ENCODE measurements around the gene PUS10. TPM values are rescaled to one million over a fixed set of nuclear protein-coding genes. Genes with fewer than 3 reads are reported as not detected.
"Not testable (repeated sequence)": the region's sequence is repeated elsewhere in the genome, so short reads cannot be mapped to it uniquely, and the experiment has no call there.

PUS10 gene, protein sequence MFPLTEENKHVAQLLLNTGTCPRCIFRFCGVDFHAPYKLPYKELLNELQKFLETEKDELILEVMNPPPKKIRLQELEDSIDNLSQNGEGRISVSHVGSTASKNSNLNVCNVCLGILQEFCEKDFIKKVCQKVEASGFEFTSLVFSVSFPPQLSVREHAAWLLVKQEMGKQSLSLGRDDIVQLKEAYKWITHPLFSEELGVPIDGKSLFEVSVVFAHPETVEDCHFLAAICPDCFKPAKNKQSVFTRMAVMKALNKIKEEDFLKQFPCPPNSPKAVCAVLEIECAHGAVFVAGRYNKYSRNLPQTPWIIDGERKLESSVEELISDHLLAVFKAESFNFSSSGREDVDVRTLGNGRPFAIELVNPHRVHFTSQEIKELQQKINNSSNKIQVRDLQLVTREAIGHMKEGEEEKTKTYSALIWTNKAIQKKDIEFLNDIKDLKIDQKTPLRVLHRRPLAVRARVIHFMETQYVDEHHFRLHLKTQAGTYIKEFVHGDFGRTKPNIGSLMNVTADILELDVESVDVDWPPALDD
- 10 to 100 TPM in 1 of 2 donors, 1 to 10 TPM in 1; 9.7 to 11.9 TPM for total RNA-seq

DNA sequence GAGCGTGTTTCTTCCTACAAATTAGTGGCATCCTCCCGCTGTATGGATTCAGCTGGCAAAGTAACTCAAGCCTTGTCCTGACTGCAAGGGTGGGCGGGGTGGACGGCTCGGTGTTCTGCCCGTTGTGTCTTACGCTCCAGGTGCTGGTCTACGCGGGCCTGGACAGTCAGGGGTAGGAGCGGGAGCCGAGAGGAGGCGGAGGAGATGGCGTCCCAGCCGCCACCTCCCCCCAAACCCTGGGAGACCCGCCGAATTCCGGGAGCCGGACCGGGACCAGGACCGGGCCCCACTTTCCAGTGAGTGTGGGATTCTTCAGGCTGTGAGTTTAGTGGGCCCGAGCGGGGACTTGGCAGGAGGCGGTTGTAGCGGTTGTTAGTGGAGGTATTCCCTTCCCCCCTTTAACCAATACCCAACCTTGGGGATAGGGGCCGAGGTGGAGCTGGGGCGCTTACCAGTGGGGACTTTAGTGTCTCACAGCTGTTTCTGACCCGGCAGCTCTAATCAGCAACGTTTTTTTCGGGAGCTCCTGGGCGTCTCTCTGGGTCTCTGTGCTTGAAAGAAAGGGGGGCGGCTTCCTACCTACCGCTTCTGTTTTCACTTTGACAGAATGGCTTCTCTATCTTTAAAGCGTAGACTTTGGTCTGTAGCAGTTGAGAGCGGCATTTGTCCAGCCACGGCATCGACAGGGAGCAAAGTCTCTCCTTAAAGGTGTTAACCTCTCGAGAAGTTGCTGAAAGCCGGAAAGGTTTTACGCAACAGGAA is at the start of gene PUS10, which contains the start of gene PEX13:
TSS of gene PUS10 (minus strand) at position 700 of the 762 bp plus-strand sequence. CDS start 6,365 bp downstream, outside the sequence.
TSS of gene PEX13 (plus strand) at position 165 of the 762 bp plus-strand sequence. CDS start at position 205, 40 bp downstream.
- Mint-ChIP-seq H3K27me3 (ENCODE audit: low read depth) (no peaks in the 10 kb centered on the region), H3K36me3 (ENCODE audit: insufficient read depth in 2 of 2) (peaks cover 6 to 7% of the 10 kb centered on the region in 2 donors), H3K4me1 (ENCODE audit: low read depth) (peaks cover 57% of the 10 kb centered on the region), H3K4me3 (peak within 1 kb of the TSS; percentile 98 to 99), H3K9me3 (peaks cover 0 to 3% of the 10 kb centered on the region in 2 donors), H3K27ac (peak within 1 kb of the TSS; percentile 98)
- peak; percentile 87 to 89 for ATAC-seq (replicated peaks in 1 of 2)
- DNase-seq, result peak; percentile 78 to 80

DNA sequence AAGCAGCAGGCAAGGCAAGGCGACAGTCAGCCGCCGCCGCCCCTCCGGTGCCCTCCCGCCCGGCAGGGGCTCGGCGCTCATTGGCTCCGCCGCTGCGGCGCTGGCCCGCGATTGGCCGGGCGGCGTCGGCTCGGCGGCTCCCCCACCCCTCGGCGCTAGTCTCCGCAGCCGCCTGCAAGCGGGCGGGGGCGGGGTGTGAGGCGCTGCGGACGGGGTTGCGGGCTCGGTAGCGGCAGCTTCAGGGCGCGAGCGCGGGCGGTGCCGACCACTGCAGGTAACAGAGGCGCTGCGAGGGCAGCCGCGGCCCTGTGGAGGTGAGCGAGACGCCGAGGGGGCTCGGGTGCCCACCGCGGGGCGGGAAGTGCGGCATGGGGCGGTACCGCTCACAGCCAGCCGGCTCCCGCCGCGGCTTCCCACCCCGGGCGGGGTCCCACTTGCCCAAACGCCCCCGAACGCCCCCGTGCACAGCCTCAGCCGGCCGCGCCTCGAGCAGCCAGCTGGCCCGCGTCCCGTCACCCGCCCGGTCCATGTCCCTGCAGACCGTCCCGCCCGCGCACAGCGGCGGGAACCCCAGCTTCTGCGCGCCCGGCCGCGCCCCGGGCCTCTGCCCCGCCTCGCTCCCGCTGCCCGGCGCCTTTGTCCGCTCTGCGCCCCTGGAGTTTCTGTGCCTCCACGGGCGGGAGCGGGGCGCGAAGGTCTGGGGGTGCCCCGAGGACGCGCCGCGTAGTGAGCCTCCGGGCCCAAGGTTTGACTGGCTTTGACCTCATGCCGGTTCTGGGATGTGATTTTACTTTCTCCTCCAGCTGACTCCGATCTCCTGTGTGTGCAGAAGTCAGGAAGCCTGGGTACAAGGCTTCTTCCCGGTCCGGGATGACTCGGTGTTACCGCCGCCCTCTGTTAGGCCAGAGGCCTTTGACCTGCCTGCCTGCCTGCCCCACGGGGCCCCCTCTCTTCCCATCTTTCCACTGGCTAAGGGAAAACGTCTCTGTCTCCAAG is 48.0 kb upstream of the PUS10 start, which contains the start of gene SANBR:
TSS of gene SANBR (plus strand) at position 158 of the 996 bp plus-strand sequence. CDS start 4,480 bp downstream, outside the sequence.
- Mint-ChIP-seq H3K4me1 (ENCODE audit: low read depth) (peaks cover 6% of the 10 kb centered on the region), H3K27ac (peak within 1 kb of the TSS; percentile 87), H3K4me3 (peak within 1 kb of the TSS; percentile 96 to 98), H3K27me3 (ENCODE audit: low read depth) (no peaks in the 10 kb centered on the region), H3K9me3 (no peaks in the 10 kb centered on the region), H3K36me3 (ENCODE audit: insufficient read depth in 2 of 2) (peaks cover 0 to 1% of the 10 kb centered on the region in 2 donors)
- ATAC-seq (replicated peaks in 1 of 2) (peak; percentile 98), DNase-seq (peak; percentile 89 to 90)

DNA sequence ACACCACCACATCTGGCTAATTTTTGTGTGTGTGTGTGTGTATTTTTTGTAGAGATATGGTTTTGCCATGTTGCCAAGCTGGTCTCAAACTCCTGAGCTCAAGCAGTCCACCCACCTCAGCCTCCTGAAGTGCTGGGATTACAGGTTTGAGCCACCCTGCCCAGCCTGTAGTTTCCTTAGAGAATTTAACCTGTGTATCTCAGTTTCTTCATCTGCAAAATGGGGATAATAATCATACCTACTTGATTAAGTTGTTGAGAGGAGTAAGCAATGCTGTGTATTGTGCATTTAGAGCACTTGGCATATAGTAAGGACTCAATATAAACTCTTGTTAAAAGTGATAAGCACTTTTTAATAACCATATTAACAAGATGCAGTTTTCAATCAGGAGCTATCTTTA is 41.3 kb upstream of the PUS10 start:
- H3K27me3 Mint-ChIP-seq (ENCODE audit: low read depth), result no peaks in the 10 kb centered on the region
- no peak for DNase-seq
- ATAC-seq (replicated peaks in 1 of 2), result no peak
- no peak overlapping the region for H3K27ac Mint-ChIP-seq
- H3K36me3 Mint-ChIP-seq (ENCODE audit: insufficient read depth in 2 of 2), result peaks cover 0 to 3% of the 10 kb centered on the region in 2 donors
- H3K4me1 Mint-ChIP-seq (ENCODE audit: low read depth), result no peaks in the 10 kb centered on the region
- H3K9me3 Mint-ChIP-seq, result no peaks in the 10 kb centered on the region
- no peak overlapping the region for H3K4me3 Mint-ChIP-seq

DNA sequence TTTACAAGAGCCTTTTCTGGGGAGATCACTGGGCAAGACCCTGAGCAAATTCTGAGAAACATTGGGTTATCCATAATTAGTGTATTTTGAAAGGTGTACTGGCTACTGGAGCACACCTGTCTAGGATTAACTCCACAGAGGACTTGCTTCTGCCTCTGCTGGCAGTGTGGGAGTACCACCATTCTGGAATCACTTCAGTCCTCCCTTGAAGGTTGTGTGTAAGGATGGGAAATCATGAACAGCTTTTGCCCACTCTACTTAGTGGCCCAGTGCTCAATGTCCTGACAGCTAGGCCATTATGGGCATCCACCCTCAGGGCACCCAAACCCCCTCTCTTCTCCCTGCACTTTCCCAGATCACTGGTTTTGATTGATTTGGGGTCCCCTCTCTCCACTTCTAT is 39.5 kb upstream of the PUS10 start:
- no peak overlapping the region for H3K27ac Mint-ChIP-seq
- no peaks in the 10 kb centered on the region for H3K9me3 Mint-ChIP-seq
- DNase-seq (no peak), ATAC-seq (replicated peaks in 1 of 2) (no peak)
- H3K36me3 Mint-ChIP-seq (ENCODE audit: insufficient read depth in 2 of 2), result peaks cover 1 to 3% of the 10 kb centered on the region in 2 donors
- no peak overlapping the region for H3K4me3 Mint-ChIP-seq
- no peaks in the 10 kb centered on the region for H3K4me1 Mint-ChIP-seq (ENCODE audit: low read depth)
- no peaks in the 10 kb centered on the region for H3K27me3 Mint-ChIP-seq (ENCODE audit: low read depth)

DNA sequence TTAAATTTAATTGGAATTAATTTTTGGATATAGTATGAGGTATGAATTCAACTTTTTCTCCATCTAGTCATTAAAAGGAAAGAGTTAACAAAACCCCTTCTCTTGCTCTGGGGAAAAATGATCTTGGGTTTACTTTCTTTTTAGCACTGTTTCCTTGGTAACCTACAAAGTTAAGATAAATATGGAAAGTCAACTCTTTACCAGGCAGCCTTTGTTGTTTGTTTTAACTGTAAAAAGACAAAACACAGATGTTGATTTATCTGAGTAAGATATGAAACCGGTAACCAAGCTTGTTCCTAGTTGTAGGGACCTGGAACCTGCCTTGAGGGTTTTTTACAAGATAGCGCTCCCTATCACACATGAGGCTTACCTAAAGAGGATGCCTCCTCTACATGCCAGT is 37.5 kb upstream of the PUS10 start:
- no peak for ATAC-seq (replicated peaks in 1 of 2)
- Mint-ChIP-seq H3K9me3 (no peaks in the 10 kb centered on the region), H3K27ac (peak overlapping the region; percentile 70), H3K27me3 (ENCODE audit: low read depth) (no peaks in the 10 kb centered on the region), H3K36me3 (ENCODE audit: insufficient read depth in 2 of 2) (peaks cover 1 to 3% of the 10 kb centered on the region in 2 donors), H3K4me1 (ENCODE audit: low read depth) (no peaks in the 10 kb centered on the region), H3K4me3 (no peak overlapping the region)
- DNase-seq, result no peak

DNA sequence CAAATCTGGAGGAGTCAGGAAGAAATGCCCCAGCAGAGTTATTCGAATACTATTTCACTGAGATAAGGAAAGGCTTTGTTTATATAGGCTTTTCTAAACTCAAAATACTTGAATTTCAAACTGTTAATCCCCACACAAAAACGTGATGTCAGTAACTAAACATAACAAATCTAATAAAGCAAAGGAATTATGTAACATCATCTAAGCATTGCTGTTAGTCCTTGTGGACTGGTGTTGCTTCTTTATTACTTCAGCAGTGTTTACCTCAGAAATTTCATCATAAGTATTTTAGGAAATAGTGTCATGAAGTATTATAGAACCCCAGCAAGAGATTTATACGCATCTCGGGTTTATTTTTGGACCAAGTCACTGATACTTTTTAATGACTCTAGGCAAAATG is 27.9 kb upstream of the PUS10 start:
- ATAC-seq (replicated peaks in 1 of 2) (no peak), DNase-seq (no peak)
- Mint-ChIP-seq H3K27me3 (ENCODE audit: low read depth) (no peaks in the 10 kb centered on the region), H3K4me3 (no peak overlapping the region), H3K27ac (no peak overlapping the region), H3K36me3 (ENCODE audit: insufficient read depth in 2 of 2) (peaks cover 0 to 9% of the 10 kb centered on the region in 2 donors), H3K9me3 (no peaks in the 10 kb centered on the region), H3K4me1 (ENCODE audit: low read depth) (peaks cover 7% of the 10 kb centered on the region)

DNA sequence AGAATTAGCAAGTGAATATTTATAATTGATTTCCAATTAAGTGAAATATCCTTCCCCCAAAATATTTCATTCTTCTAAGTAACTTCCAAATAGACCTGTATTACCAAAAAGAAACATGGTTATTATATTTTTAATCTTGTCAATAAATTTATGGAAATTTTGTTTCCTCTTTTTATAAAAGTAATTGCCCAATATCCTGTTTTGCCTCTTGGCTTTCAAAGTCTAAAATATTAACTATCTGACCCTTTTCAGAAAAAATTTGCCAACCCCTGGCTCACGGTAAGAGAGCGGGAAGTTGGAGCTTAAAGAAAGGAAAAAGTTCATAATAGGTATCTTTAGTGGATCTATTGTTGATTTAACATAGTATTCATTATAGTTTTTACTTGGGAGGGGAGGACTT is 27.2 kb upstream of the PUS10 start:
- Mint-ChIP-seq H3K4me3 (no peak overlapping the region), H3K4me1 (ENCODE audit: low read depth) (peaks cover 7% of the 10 kb centered on the region), H3K27me3 (ENCODE audit: low read depth) (no peaks in the 10 kb centered on the region), H3K9me3 (no peaks in the 10 kb centered on the region), H3K36me3 (ENCODE audit: insufficient read depth in 2 of 2) (peaks cover 0 to 9% of the 10 kb centered on the region in 2 donors), H3K27ac (no peak overlapping the region)
- no peak for ATAC-seq (replicated peaks in 1 of 2)
- no peak for DNase-seq

DNA sequence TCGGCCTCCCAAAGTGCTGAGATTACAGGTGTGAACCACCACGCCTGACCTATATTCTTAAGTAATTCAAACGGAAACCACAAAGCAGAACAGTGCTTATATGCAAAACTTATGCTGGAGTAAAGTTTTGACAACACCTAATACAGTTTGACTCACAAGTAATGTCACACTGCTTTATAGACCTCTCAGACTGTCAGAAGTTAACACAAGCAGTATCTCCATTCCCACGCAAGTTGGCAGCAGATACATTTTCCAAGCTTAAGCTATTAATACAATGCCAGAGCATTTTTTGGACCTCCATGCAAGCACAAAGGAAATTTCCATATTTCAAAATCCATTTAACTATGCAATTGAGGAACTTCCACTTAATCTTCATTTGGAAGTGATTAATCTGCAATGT is 26.6 kb upstream of the PUS10 start:
- Mint-ChIP-seq H3K4me1 (ENCODE audit: low read depth) (peaks cover 7% of the 10 kb centered on the region), H3K27me3 (ENCODE audit: low read depth) (no peaks in the 10 kb centered on the region), H3K27ac (no peak overlapping the region), H3K36me3 (ENCODE audit: insufficient read depth in 2 of 2) (peaks cover 0 to 9% of the 10 kb centered on the region in 2 donors), H3K9me3 (no peaks in the 10 kb centered on the region), H3K4me3 (no peak overlapping the region)
- no peak for DNase-seq
- peak in 1 of 2 donors; percentile 44 for ATAC-seq (replicated peaks in 1 of 2)

DNA sequence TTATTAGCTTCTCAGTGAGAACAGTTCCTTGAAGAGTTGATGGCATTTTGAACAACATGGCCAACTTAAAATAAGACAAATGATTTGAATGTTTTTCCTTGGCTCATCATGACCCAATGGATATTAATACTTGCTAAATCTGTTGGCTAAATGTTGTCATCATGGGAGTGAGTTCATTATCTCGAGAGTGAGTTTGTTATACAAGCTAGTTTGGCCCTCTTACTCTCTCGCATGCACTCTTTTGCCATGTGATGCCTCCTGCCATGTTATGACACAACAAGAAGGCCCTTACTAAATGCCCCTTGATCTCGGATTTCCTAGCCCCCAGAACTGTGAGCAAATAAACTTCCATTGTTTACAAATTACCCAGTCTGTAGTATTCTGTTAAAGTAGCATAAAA is 24.8 kb upstream of the PUS10 start:
- no peak overlapping the region for H3K4me3 Mint-ChIP-seq
- peaks cover 0 to 8% of the 10 kb centered on the region in 2 donors for H3K9me3 Mint-ChIP-seq
- ATAC-seq (replicated peaks in 1 of 2) (no peak), DNase-seq (no peak)
- H3K36me3 Mint-ChIP-seq (ENCODE audit: insufficient read depth in 2 of 2), result peaks cover 0 to 3% of the 10 kb centered on the region in 2 donors
- H3K4me1 Mint-ChIP-seq (ENCODE audit: low read depth), result peaks cover 7% of the 10 kb centered on the region
- H3K27me3 Mint-ChIP-seq (ENCODE audit: low read depth), result no peaks in the 10 kb centered on the region
- H3K27ac Mint-ChIP-seq, result no peak overlapping the region

DNA sequence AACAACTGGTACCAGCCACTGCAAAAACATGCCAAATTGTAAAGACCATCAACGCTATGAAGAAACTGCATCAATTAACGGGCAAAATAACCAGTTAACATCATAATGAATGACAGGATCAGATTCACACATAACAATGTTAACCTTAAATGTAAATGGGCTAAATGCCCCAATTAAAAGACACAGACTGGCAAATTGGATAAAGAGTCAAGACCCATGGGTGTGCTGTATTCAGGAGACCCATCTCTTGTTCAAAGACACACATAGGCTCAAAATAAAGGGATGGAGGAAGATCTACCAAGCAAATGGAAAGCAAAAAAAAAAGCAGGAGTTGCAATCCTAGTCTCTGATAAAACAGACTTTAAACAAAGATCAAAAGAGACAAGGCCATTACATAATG is 18.6 kb upstream of the PUS10 start:
- not testable (repeated sequence) for H3K4me3 Mint-ChIP-seq; DNase-seq; ATAC-seq (replicated peaks in 1 of 2); H3K4me1 Mint-ChIP-seq (ENCODE audit: low read depth); H3K27me3 Mint-ChIP-seq (ENCODE audit: low read depth); H3K27ac Mint-ChIP-seq
- Mint-ChIP-seq H3K9me3 (peaks cover 8 to 16% of the 10 kb centered on the region in 2 donors), H3K36me3 (ENCODE audit: insufficient read depth in 2 of 2) (peaks cover 19 to 35% of the 10 kb centered on the region in 2 donors)

DNA sequence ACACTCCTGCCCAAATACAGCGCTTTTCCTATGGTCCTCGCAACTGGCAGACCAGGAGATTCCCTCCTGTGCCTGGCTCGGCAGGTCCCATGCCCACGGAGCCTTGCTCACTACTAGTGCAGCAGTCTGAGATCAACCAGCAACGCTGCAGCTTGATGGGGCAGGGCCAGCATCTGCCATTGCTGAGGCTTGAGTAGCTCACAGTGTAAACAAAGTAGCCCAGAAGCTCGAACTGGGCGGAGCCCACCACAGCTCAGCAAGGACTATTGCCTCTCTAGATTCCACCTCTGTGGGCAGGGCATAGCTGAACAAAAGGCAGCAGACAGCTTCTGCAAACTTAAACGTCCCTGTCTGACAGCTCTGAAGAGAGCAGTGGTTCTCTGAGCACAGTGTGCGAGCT is 16.5 kb upstream of the PUS10 start:
- not testable (repeated sequence) for H3K4me1 Mint-ChIP-seq (ENCODE audit: low read depth); H3K27ac Mint-ChIP-seq; H3K4me3 Mint-ChIP-seq; H3K27me3 Mint-ChIP-seq (ENCODE audit: low read depth); ATAC-seq (replicated peaks in 1 of 2); DNase-seq
- peaks cover 8 to 16% of the 10 kb centered on the region in 2 donors for H3K9me3 Mint-ChIP-seq
- H3K36me3 Mint-ChIP-seq (ENCODE audit: insufficient read depth in 2 of 2), result peaks cover 21 to 35% of the 10 kb centered on the region in 2 donors

DNA sequence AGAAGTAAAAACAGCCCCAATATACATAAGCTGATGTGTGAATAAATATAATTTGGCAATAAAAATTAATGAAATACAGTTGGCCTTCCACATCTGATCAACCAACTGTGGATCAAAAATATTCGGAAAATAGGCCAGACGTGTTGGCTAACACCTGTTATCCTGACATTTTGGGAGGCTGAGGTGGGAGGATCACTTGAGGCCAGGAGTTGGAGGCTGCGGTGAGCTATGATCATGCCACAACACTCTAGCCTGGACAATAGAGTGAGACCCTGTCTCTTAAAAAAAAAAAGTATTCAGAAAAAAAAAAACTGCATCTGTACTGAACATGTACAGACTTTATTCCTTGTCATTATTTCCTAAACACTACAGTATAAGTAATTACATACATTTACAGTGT is 11.5 kb upstream of the PUS10 start:
- DNase-seq, result no peak
- no peak overlapping the region for H3K4me3 Mint-ChIP-seq
- no peaks in the 10 kb centered on the region for H3K9me3 Mint-ChIP-seq
- H3K27ac Mint-ChIP-seq, result no peak overlapping the region
- no peaks in the 10 kb centered on the region for H3K27me3 Mint-ChIP-seq (ENCODE audit: low read depth)
- peaks cover 11 to 12% of the 10 kb centered on the region in 2 donors for H3K36me3 Mint-ChIP-seq (ENCODE audit: insufficient read depth in 2 of 2)
- ATAC-seq (replicated peaks in 1 of 2), result no peak
- no peaks in the 10 kb centered on the region for H3K4me1 Mint-ChIP-seq (ENCODE audit: low read depth)
